GM06990 (cell line): Measurements from ENCODE around the gene MBL2.

Experiments used
- DNase-seq: peaks from one replicate; pipeline ENCODE4 v3.0.0-alpha.2; 2011; ENCODE audit not compliant: insufficient read length; ENCODE audit errors: extremely low read depth
- H3K27me3 ChIP-seq: replicated peaks from 2 replicates; pipeline ENCODE4 v1.6.0; 2011; ENCODE audit warnings: low read length; ENCODE audit not compliant: control insufficient read depth, insufficient read depth
- H3K36me3 ChIP-seq: 2 replicates; pipeline ENCODE4 v1.5.1; 2011; ENCODE audit warnings: low read length; ENCODE audit not compliant: control insufficient read depth, insufficient read depth
- H3K4me3 ChIP-seq: replicated peaks from 2 replicates; pipeline ENCODE4 v1.5.1; 2011; ENCODE audit warnings: low read depth, mild to moderate bottlenecking, control low read depth, low read length
- CTCF ChIP-seq: IDR thresholded peaks from 2 replicates; pipeline ENCODE4 v1.5.1; 2011; ENCODE audit warnings: low read length, control low read depth, mild to moderate bottlenecking, inconsistent platforms; ENCODE audit not compliant: insufficient read depth, poor library complexity, severe bottlenecking

Gene MBL2

GRCh38 chr10:52776471-52776903 lies 3.9 kb upstream of the MBL2 start:
- no peak overlapping the region for H3K4me3 ChIP-seq
- no peaks in the 10 kb centered on the region for H3K27me3 ChIP-seq
- no peak for DNase-seq
- H3K36me3 ChIP-seq, result no peaks in the 10 kb centered on the region
- no peak for TF ChIP-seq CTCF

- Histone ChIP-seq H3K36me3 (no peaks in the 10 kb centered on the region), H3K4me3 (no peak overlapping the region), H3K27me3 (no peaks in the 10 kb centered on the region)
- no peak for DNase-seq
- no peak for TF ChIP-seq CTCF
Observed at GRCh38 chr10:52775132-52775647, 2.6 kb upstream of the MBL2 start.

- no peak overlapping the region for H3K4me3 ChIP-seq
Observed at GRCh38 chr10:52774600-52775106, 2.1 kb upstream of the MBL2 start.

GRCh38 chr10:52774182-52774581 lies 1.6 kb upstream of the MBL2 start:
- TF ChIP-seq CTCF, result no peak
- Histone ChIP-seq H3K36me3 (no peaks in the 10 kb centered on the region), H3K4me3 (no peak overlapping the region), H3K27me3 (no peaks in the 10 kb centered on the region)
- no peak for DNase-seq

More at GRCh38 chr10:52774600-52775106, 2.1 kb upstream of the MBL2 start:
- no peaks in the 10 kb centered on the region for H3K27me3 ChIP-seq
- DNase-seq, result no peak
- TF ChIP-seq CTCF, result no peak
- H3K36me3 ChIP-seq, result no peaks in the 10 kb centered on the region

- H3K4me3 ChIP-seq, result no peak overlapping the region
- no peak for DNase-seq
- no peaks in the 10 kb centered on the region for H3K27me3 ChIP-seq
- H3K36me3 ChIP-seq, result no peaks in the 10 kb centered on the region
- no peak for TF ChIP-seq CTCF
Observed at GRCh38 chr10:52771534-52772445, 794 bp downstream of the MBL2 start.
